Activated naive CD8-positive, alpha-beta T cell treated with anti-CD3 and anti-CD28 coated beads, Interleukin-2, amount 50 U/mL, for 16 hours (primary cell): ENCODE measurements around the gene YARS2.

Experiments
- DNase-seq: peaks from one replicate; pipeline ENCODE4 v3.0.0-alpha.2; 2020; ENCODE audit warnings: low read depth, low spot score

YARS2 gene

DNA sequence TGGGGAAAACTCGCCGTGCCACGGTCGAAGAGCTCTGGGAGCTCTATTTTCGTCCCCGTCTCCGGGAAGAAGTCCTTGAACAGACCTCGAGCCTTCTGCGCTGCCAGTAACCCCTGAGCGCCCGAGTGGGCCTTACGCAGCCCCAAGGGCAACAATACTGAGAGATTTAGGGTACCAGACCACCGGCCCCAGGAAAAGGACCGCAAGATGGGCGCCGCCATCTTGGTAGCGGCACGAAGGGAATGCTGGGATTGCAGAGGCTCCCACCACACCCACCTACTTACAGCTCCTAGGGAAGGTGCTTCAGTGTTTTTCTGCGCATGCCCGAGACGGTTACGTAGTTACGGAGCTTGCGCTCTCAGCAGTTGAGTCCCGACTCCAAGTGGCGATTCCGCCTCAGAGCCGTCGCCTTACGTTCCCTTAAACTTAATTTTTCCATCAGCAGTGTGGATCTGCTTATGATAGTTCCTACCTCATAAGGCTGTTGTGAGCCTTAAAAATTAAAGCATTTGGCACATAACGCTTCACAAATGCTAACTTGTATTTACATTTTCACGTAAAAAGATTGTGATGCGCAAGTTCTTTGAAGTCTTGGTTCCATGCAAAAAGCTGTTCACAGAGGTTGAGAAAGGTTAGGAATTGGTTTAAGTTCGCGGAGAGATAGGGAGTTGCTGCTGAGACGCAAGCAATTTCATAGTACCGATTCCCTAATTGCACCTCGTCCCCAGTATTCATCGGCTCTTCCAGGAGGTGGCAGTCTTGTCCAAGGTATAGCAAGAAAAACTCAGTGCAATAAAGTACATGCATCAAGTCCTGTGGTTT lies at the start of gene YARS2:
TSS of gene YARS2 (minus strand) at position 244 of the 822 bp plus-strand sequence. CDS start at position 221, 23 bp downstream.
- DNase-seq, result peak; percentile 69

DNA sequence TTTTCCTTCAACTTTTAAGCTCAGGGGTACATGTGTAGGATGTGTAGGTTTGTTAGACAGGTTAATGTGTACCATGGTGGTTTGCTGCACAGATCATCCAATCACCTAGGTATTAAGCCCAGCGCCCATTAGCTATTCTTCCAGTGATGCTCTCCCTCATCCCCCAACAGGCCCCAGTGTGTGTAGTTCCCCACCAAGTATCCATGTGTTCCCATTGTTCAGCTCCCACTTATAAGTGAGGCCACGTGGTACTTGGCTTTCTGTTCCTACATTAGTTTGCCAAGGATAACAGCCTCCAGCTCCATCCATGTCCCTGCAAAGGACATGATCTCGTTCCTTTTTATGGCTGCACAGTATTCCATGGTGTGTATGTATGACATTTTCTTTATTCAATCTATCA lies 48.6 kb upstream of the YARS2 start:
- DNase-seq, result no peak

DNA sequence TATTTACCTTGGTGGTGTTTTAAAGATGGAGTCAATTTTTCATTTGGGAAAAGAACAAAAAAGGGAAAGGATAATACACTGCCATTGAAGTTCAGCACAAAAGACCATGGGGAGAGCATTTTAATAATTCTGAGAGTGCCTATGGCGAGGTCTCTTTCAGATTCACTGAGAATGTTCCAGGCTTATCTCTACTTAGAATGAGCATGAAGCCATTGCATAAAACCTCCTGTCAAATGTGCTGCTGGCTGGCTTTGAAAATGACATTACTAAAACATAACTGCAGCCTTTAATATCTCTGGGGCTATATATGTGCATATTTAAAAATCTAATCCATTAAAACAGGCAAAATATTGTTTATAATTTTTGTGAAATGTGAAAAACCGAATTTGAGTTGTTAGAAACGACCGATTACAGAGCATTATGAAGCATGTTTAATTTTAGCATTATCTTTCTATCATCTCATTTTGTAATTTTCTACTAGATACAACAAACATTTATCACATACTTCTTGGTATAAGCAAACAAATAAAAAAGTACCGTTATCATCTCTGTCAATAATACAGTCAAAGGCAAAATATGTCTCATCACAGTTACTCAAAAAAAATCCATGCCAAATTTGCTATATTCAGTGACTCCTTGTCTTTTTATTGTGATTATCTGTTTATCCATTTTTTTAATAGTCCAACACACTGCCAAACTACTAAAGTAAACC lies 45.7 kb upstream of the YARS2 start:
- no peak for DNase-seq

DNA sequence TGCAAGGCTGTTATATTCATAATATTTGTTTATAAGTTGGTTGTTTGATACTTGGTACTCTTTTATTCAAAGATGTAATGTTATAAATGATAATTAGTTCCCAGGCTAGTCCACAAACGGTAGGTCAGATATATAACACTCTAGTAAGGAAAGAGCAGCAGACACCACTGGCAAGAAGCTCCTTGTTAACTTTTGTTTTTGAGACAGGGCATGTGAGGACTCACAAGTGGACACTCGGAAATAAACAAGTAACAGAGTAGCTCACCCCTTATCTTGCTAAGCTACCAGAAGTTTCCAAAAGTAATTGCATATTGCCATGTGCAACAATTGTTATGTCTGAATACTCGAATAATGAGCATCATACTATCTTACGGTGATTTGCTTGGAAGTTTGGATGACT lies 38.6 kb upstream of the YARS2 start:
- no peak for DNase-seq

DNA sequence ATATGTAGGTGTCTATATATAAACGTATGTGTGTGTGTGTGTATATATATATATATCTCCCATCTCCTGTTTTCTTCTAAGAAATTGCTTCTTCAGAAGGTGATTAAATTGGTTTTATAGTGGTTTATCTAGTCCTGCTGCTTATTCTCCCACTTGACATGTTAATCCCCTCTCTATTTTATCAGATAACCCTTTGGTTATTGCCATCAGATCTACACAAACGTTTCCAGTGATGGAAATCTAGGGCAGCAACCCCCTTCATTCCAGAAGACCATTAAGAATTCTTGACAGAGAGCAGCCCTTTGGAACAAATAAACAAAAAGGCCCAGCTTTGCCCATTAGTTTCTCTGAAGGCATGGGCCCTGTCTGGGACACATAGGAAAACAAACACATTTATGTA lies 34.2 kb upstream of the YARS2 start:
- no peak for DNase-seq

DNA sequence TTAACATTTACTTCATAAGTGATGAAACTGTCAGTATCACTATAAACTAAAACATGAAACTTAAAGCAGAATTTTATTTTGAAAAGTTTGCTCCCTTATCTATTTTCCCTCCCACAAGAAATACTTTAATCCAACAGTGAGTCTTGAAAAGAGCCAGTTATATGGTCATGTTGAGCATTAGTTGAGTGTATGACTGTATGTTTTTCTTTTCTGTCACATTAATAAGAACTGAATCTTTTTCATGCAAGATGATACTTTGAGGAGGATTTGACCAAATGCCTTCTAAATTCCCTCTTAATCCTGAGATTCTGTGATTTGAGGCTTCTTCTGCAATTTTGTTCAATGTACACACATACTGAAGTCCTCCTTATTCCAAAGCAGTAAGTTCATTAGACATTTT lies 33.7 kb upstream of the YARS2 start:
- no peak for DNase-seq

DNA sequence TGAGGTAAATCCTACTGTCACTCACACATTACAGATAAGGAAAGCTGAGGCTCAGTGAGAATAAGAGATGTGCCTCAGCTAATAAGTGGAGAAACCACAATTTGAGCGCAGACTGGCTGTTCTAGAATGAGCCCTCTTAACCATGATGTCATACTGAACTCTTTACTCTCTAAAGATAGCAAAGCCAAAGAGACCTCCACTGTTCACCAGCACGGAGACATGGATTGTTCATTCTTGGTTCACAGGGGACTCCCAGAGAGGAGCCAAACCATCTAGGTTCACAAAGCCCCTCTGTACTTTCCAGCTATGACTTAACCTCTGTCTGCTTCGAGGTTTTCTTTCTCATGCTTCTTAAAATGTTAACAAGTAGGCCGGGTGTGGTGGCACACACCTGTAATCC lies 32.7 kb upstream of the YARS2 start:
- DNase-seq, result no peak

DNA sequence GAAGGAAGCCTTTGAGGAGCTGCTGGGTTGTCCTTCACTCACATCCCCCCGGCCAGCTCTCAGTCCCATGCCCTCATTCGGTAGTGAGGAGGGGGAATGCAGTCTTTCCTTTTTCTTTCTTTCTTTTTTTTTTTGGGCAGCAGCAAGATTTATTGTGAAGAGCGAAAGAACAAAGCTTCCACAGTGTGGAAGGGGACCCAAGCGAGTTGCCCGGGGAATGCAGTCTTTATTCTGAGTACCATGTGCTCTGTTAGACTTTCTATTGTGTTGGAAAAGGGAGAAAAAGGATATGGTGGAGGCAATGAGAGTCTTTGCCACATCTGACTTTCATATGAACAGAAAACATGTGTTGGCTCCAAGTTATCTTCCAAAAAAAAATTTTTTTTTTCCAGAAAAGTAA lies 29.9 kb upstream of the YARS2 start:
- no peak for DNase-seq

DNA sequence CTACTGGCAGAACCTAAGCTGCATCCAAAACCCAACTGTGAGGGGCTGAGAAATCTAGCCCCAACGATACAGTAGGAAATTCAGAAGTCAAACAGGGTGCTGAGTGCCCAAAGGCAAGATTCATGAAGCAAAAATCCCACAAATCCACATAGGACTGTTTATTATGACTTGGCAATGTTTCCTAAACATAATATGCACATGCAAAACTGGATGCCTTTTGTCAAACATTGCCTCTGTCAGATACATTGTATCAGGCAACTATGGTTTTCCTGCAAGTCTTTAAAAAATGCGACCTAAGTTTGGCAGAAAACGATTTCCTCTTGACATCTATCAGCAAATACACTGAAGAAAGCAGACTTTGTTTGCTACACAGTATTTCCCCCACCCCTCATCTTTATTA lies 27.3 kb upstream of the YARS2 start:
- no peak for DNase-seq

DNA sequence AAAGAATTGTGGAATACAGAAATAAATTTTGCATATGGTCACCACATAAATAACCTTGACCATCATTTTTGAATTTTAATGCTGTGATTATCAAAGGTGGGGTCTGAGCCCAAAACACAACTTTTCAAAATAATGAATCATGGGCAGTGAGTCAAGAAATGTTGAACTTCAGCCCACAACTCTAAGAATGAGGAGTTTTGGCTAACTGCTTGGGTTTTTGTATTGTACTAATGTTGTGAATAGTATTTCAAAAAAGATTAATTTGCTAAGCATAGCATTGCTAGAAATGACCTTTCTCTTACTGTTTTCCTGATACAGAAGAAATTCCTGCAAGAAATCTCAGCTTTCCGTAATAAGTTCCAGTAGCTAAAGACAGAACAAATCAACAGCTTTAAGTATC lies 24.4 kb upstream of the YARS2 start:
- no peak for DNase-seq

DNA sequence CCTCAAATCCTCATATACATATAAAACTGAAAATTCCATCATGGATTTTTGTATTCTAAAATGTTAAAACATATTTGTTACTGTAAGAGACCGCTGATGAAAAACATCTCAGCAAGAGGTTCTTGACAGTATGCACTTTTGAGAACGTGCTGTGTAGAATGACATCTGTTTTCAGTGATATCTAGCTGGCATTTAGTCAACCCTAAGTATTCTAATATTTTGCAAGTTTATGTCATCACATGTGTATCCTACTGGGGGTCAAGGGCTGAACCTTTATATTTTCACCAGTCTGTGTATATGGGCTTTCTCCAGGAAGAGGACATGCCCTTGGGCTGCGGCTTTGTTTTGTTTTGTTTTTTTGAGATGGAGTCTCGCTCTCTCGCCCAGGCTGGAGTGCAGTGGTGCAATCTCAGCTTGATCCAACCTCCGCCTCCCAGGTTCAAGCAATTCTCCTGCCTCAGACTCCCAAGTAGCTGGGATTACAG lies 22.0 kb upstream of the YARS2 start:
- no peak for DNase-seq

DNA sequence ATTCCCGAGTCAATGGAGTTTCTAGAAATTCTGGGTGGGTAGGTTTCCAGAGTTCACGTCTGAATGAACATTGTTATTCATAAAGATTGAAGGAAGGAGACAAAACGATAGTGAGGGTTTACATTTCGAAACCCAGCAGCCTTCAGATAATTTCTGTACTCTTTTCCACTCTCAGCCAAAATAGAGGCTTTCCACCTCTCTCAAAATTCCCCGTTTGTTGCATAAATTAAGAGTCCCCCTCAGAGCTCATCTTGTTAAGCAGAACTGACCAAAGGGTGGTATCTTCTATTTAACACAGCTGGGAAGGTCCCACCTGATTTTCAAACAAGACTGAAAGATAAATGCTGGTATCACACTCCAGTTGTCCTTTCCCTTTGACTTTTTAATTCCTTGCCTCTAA lies 21.5 kb upstream of the YARS2 start:
- no peak for DNase-seq

DNA sequence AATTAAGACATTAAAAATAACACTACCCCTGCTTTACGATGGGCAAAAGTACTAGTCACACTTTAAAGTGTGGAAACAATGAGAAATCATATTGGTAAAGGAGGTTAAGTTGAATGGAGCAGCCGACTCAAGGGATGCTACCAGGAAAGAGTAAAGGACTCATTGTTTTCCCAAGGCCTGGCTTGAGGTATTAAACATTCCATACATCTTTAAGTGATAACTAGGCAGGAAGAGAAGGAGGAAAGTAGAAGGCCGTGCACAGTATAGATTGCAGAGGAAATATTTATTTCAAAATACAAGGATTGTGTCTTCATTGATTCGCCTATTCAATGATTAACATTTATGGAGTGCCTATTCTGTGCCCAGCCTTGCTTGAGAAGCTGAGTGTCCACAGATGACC lies 20.6 kb upstream of the YARS2 start:
- DNase-seq, result no peak

DNA sequence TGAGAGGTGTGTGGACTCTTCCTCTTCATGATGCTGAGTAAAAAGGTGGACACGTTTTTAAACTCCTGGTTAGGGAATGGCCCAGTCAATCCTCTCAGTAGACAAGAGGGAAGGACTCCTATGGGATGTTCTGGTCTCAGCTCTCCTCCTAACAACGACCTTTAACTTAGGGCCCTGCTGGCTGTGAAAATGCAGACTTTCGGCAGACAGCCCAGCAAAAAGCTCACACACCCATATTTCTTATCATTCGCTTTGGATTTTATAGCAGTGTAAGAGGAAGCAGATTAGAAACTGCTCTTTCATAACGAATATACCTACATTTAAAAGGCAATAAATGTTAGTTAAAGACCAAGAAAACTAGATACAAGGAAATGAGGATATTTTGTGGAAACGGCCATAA lies 18.0 kb upstream of the YARS2 start:
- no peak for DNase-seq

DNA sequence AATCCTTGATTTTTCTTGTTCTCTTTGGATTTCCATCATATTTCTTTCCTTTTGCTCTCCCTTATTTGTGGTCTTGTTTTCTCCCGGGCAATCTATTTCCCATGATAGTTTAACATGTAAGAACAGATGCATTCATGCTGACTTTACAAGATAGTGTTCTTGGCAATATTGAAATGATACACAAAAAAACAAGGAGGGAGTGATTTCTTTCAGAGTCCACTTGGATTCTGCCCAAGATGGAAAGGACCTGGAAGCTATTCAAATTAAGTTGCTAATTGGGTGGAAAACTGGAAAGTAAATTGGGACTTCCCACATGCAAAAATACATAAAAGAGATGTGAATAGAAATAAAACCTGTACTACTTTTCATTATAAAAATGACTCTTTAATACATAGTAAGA lies 14.4 kb upstream of the YARS2 start:
- no peak for DNase-seq

DNA sequence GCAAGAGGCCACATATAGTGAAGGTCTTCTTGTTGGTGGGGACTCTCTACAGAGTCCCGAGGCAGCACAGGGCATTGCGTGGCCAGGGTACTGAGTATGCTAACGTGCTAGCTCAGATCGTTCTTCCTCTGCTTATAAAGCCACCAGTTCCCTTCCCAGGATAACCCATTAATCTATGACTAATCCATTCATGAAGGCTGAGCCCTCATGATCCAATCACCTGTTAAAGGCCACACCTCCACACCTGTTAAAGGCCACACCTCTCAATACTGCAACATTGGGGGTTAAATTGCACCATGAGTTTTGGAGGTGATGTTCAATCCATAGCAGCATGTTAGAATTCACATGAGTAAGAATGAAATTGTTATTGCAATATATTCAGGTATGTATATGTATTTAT lies 12.8 kb upstream of the YARS2 start:
- no peak for DNase-seq

DNA sequence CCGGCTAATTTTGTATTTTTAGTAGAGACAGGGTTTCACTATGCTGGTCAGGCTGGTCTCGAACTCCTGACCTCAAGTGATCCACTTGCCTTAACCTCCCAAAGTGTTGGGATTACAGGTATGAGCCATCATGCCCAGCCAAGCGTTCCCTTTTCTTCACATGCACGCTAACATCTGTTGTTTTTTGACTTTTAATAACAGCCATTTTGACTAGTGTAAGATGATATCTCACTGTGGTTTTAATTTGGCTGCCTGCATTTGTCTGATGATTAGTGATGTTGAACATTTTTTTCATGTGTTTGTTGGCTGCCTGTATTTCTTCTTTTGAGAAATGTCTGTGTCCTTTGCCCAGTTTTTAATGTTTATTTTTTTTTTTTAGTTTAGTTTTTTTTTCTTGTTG lies 10.2 kb upstream of the YARS2 start:
- DNase-seq, result no peak

DNA sequence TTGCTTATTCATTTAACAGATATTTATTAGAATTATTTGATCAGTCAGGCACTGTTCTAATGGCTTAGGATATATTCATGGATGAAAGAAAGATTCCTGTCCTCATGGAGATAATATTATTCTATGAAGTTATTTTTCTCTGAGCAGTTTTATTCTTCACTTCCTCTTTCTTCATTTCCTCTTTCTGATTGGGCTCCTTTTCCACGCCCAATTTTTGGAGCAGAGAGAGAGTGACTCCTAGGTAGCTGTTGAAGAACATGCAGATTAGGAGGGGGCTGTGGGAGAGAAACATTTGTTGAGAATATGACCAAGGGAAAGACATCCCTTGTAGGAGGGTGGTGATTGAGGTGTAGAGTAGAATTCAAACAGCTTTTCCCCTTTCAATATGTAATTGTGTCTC lies 6.0 kb upstream of the YARS2 start:
- DNase-seq, result no peak

DNA sequence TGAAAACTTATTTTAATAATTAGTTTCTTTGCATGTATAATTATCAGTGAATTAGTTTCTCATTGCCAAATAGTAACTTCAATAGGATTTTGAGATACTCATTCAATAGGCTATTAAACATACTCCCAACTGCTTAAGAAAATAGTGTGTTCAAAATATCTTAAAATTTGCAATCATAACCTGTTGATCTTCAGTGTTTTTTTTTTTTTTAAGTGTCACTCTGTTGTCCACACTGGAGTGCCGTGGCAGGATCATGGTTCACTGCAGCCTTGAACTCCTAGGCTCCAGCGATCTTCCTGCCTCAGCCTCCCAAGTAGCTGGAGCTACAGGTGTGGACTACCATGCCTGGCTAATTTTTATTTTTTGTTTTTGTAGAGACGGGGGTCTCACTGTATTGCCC lies 1.5 kb upstream of the YARS2 start:
- DNase-seq, result no peak

DNA sequence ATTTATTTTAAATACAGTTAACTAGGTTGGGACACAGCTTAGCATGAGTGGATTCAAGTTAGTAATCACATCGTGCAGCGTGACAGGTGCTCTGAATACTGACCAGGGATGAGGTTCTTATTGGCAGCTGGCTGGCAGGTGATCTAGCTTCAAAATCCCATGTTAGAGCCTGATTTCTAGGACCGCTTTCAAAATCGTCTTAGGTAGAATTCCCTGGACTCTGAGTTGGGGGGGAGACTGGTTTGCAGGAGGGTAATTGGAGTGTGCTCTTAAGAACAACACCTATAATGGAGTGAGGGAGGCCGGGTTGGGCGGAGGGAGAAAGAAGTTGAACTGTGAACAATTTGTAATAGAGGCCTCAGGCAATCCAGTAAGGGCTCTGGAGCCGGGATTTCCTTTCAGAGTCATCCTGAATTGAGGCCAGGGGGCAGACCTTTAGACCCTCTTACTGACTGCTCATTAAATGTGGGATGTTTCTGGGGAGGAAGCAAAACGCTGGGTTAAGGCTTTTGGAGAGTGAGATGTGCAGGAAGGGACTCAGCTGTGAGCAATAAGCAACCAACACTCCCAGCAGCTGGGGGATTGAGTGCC lies 874 bp upstream of the YARS2 start:
- DNase-seq, result no peak

DNA sequence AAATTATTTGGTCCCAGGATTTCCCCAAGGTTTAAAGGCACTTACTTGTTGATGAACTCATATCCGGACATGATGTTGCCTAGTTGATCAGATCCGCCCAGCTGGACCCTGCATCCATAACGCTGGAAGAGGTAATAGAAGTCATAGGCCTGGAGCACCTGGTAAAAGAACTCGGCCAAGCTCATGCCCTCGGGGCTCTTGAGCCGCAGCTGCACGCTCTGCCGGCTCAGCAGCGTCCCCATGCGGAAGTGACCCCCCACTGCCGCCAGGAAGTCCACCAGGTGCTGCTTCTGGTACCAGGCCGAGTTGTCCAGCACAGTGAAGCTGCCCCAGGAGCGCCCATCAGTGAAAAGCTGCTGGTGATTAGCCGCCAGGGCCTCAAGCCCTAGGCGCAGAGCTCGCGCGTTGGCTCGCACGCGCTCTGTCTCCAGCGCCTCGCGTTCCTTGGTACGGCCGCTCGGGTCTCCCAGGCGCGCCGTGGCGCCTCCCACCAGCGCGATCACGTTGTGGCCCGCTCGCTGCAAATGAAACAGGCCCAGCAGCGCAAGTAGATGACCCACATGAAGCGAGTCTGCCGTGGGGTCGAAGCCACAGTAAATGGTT lies 545 bp downstream of the YARS2 start:
- peak; percentile 30 for DNase-seq

DNA sequence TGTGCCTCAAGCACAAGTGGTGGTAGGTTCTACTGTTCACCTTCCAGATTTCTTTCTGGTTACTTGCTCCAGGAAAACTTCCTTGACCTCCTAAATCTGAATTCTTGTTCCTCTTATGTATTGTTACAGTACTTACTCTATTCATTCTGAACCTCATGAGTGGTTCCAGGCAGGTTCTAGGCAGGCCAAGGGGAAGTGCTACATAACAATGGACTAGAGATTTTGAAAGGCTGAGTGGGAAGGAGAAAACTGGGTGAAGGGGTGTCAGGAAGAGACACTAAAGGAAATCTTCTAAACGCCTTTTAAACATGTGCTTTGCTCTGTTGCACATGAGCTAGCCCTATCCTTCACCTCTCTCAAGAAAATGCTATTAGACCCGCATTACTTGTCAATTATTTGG lies 1.6 kb downstream of the YARS2 start:
- DNase-seq, result no peak
